Epithelial cell of proximal tubule (primary cell): Measurements from ENCODE around the gene FMNL2. TPM values are rescaled to one million over a fixed set of nuclear protein-coding genes. Genes with fewer than 3 reads are reported as not detected.
A peak's percentile ranks its signal among the peaks of the same experiment; 100 is the strongest.

Experiments
- DNase-seq: peaks from one replicate; pipeline ENCODE4 v3.0.0-alpha.2; 2011; ENCODE audit warnings: low read depth
- H3K4me3 ChIP-seq: 2 replicates; pipeline ENCODE4 v1.5.1; 2011; ENCODE audit warnings: low read depth, mild to moderate bottlenecking, low read length
- CTCF ChIP-seq: conservative IDR thresholded peaks from 2 replicates; pipeline ENCODE4 v1.5.1; 2012; ENCODE audit warnings: low read depth, mild to moderate bottlenecking, low read length
- total RNA-seq: library from RNA; depleted of rRNA; stranded (reverse); fragments of >200 nt; gene quantifications from 2 replicates; pipeline ENCODE4 v1.2.3, GENCODE V29; 2015

Gene FMNL2
- total RNA-seq, 1 donor from 2014 or later: 29.7 TPM

DNA sequence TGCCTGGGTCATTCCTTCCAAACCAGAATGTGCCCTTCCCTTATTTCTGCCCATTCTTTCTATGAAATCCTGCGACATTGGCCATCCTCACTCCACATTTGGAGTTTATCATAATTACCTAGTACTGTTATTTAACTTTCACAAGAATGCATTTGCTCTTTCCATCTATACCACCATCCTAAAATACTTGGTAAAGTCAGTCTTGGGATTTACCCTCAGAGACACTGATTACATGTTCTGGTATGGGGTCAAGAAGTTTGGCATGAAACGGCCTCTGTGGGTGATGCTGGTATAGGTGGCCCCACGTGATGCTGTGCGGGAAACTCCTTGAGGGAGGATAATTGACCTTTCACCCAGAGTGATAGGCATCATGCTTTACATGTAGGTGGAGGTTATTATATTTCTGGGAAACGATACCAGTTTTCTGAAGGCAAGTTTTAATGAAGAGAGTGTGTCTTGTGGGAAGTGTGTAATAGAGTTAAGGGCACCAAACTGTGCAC lies 123.5 kb downstream of the FMNL2 start:
- no peak overlapping the region for H3K4me3 ChIP-seq
- DNase-seq: no peak
- TF ChIP-seq CTCF: no peak

GRCh38 chr2:152459091-152459490 lies 124.1 kb downstream of the FMNL2 start:
- no peak overlapping the region for H3K4me3 ChIP-seq
- DNase-seq: no peak
- TF ChIP-seq CTCF: no peak

- no peak for TF ChIP-seq CTCF
- no peak for DNase-seq
- no peak overlapping the region for H3K4me3 ChIP-seq
These were observed 125.6 kb downstream of the FMNL2 start for GRCh38 chr2:152460567-152460966.

DNA sequence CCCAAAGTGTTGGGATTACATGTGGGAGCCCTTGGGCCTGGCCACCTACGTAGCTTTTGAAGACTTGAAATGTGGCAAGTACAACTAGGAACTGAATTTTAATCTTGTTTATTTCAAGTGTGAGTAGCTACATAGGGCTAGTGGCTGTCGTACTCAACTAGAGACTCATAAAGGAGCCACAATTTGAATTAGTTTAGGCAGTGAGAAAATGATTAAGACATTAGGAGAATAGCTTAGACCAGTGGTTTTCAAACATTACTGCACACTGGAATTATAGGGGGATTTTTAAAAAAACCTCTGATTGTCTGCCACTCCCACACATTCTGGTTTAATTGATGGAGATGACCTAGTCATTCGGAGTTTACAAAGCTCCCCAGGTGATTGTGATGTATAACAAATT lies 127.1 kb downstream of the FMNL2 start:
- no peak overlapping the region for H3K4me3 ChIP-seq
- TF ChIP-seq CTCF: no peak
- DNase-seq: no peak

- DNase-seq: no peak
- H3K4me3 ChIP-seq: no peak overlapping the region
- no peak for TF ChIP-seq CTCF
These were observed 127.8 kb downstream of the FMNL2 start for GRCh38 chr2:152462779-152463178.

DNA sequence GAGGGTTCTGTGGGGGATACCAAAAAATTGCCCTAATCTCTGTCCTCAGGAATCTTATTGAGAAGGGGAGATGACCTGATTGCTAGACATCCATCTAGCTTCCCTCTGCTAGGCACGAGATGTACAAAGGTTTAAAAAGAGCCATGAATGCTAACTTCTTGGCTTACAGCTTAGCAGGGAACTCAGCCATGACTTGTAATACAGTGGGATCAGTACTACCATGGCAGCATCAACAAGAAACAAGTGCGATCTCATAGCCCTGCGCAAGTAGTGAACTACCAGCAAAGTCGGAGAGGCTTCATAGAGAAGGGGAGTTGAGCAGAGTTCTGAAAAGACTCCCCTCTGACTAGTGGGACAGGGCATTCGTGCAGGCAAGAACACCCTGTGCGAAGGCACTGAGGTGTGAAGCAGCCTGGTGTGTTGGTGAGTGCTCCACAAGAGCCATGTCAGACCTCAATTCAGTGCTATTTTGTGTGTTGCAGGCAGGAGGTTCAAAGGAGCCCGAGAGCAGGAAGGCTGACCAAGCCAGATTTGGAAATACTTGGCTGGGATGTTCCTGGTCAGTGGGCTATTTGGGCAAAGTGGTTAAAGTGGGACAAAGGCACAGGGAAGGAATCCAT lies 130.0 kb downstream of the FMNL2 start:
- TF ChIP-seq CTCF: no peak
- peak overlapping the region; percentile 4 for H3K4me3 ChIP-seq
- DNase-seq: no peak

- TF ChIP-seq CTCF: no peak
- no peak for DNase-seq
- no peak overlapping the region for H3K4me3 ChIP-seq
These were observed 130.6 kb downstream of the FMNL2 start for GRCh38 chr2:152465541-152465940.
